Osteoblast (primary cell): ENCODE results near the gene BMP5. TPM values are rescaled to one million over a fixed set of nuclear protein-coding genes. Genes with fewer than 3 reads are reported as not detected.

Source experiments
- DNase-seq: peaks from one replicate; pipeline ENCODE4 v3.0.0; 2011; ENCODE audit warnings: low spot score, mixed read lengths; ENCODE audit not compliant: insufficient read length; ENCODE audit errors: missing footprints
- H2AFZ ChIP-seq: 2 replicates; pipeline ENCODE4 v1.6.0; 2011; ENCODE audit warnings: mild to moderate bottlenecking, low read length
- H3K27ac ChIP-seq: 2 replicates; pipeline ENCODE4 v1.5.1; 2011; ENCODE audit warnings: mild to moderate bottlenecking, low read depth, low read length, moderate library complexity
- H3K27me3 ChIP-seq: 2 replicates; pipeline ENCODE4 v1.6.0; 2012; ENCODE audit warnings: mild to moderate bottlenecking, control low read depth, inconsistent platforms, low read length, moderate library complexity; ENCODE audit not compliant: insufficient read depth
- H3K36me3 ChIP-seq: 2 replicates; pipeline ENCODE4 v1.5.1; 2011; ENCODE audit warnings: mild to moderate bottlenecking, low read length, control low read depth, moderate library complexity; ENCODE audit not compliant: insufficient read depth
- H3K4me1 ChIP-seq: 2 replicates; pipeline ENCODE4 v1.5.1; 2011; ENCODE audit warnings: mild to moderate bottlenecking, low read length, control low read depth, moderate library complexity; ENCODE audit not compliant: insufficient read depth
- H3K4me2 ChIP-seq: 2 replicates; pipeline ENCODE4 v1.6.0; 2011; ENCODE audit warnings: mild to moderate bottlenecking, low read length; ENCODE audit not compliant: insufficient read depth
- H3K4me3 ChIP-seq: fragments of 200-600 bp; sonication (generic); 3 replicates; pipeline ENCODE4 v1.5.1; 2012; ENCODE audit warnings: mild to moderate bottlenecking, low read length, inconsistent platforms; ENCODE audit not compliant: insufficient read depth
- H3K79me2 ChIP-seq: 2 replicates; pipeline ENCODE4 v1.6.0; 2012; ENCODE audit warnings: mild to moderate bottlenecking, low read length, control low read depth, inconsistent platforms; ENCODE audit not compliant: insufficient read depth
- H3K9me3 ChIP-seq: 2 replicates; pipeline ENCODE4 v1.5.1; 2011; ENCODE audit warnings: low read depth, low read length, control low read depth
- H4K20me1 ChIP-seq: 2 replicates; pipeline ENCODE4 v1.6.0; 2012; ENCODE audit warnings: mild to moderate bottlenecking, low read length, control low read depth; ENCODE audit not compliant: insufficient read depth
- CTCF ChIP-seq: IDR thresholded peaks from 2 replicates; pipeline ENCODE4 v1.5.1; 2011; ENCODE audit warnings: mild to moderate bottlenecking, low read depth, low read length, moderate library complexity; ENCODE audit errors: extremely low read depth
- total RNA-seq: library from RNA; depleted of rRNA; stranded (reverse); fragments of >200 nt; gene quantifications from 2 replicates; pipeline ENCODE4 v1.2.3, GENCODE V29; 2012

Gene BMP5
- total RNA-seq, 1 donor, result 0.36 TPM

GRCh38 chr6:55756531-55757031 lies 118.8 kb downstream of the BMP5 start:
- Histone ChIP-seq H2AFZ (no peak overlapping the region), H3K4me1 (peaks cover 4% of the 10 kb centered on the region), H4K20me1 (no peaks in the 10 kb centered on the region), H3K9me3 (no peaks in the 10 kb centered on the region), H3K4me2 (no peak overlapping the region), H3K36me3 (no peaks in the 10 kb centered on the region), H3K27me3 (no peaks in the 10 kb centered on the region), H3K79me2 (no peaks in the 10 kb centered on the region), H3K4me3 (no peak overlapping the region), H3K27ac (no peak overlapping the region)
- no peak for DNase-seq
- TF ChIP-seq CTCF, result no peak

GRCh38 chr6:55748880-55749279 lies 126.5 kb downstream of the BMP5 start:
- Histone ChIP-seq H3K27ac (no peak overlapping the region), H3K36me3 (no peaks in the 10 kb centered on the region), H4K20me1 (no peaks in the 10 kb centered on the region), H3K9me3 (no peaks in the 10 kb centered on the region), H3K4me1 (no peaks in the 10 kb centered on the region), H3K4me3 (no peak overlapping the region), H3K27me3 (no peaks in the 10 kb centered on the region), H2AFZ (no peak overlapping the region), H3K4me2 (no peak overlapping the region), H3K79me2 (no peaks in the 10 kb centered on the region)
- no peak for TF ChIP-seq CTCF
- DNase-seq, result no peak

GRCh38 chr6:55746473-55746872 lies 128.9 kb downstream of the BMP5 start:
- Histone ChIP-seq H3K36me3 (no peaks in the 10 kb centered on the region), H2AFZ (no peak overlapping the region), H3K4me1 (no peaks in the 10 kb centered on the region), H3K9me3 (no peaks in the 10 kb centered on the region), H3K4me3 (no peak overlapping the region), H3K4me2 (no peak overlapping the region), H3K79me2 (no peaks in the 10 kb centered on the region), H3K27ac (no peak overlapping the region), H4K20me1 (no peaks in the 10 kb centered on the region), H3K27me3 (no peaks in the 10 kb centered on the region)
- DNase-seq, result no peak
- TF ChIP-seq CTCF, result no peak

GRCh38 chr6:55734256-55734655 lies 141.1 kb downstream of the BMP5 start:
- Histone ChIP-seq H3K79me2 (no peaks in the 10 kb centered on the region), H3K4me3 (no peak overlapping the region), H2AFZ (no peak overlapping the region), H3K36me3 (no peaks in the 10 kb centered on the region), H3K27me3 (no peaks in the 10 kb centered on the region), H3K4me1 (no peaks in the 10 kb centered on the region), H3K27ac (no peak overlapping the region), H4K20me1 (no peaks in the 10 kb centered on the region), H3K4me2 (no peak overlapping the region), H3K9me3 (no peaks in the 10 kb centered on the region)
- no peak for DNase-seq
- no peak for TF ChIP-seq CTCF
